SK-N-SH (cell line): ENCODE data around the gene WLS. TPM values are rescaled to one million over a fixed set of nuclear protein-coding genes. Genes with fewer than 3 reads are reported as not detected.

Source experiments
- CTCF ChIA-PET: fragments of 300-600, 350-600 bp; formaldehyde crosslinking; extraction: SDS; loops from one replicate; lab custom pipeline; 2021; lab: Yijun Ruan, JAX
- POLR2A ChIA-PET: fragments of 350-600 bp; sonication (Branson Sonifier 250); formaldehyde crosslinking; extraction: SDS; loops from one replicate; lab custom pipeline; 2020; ENCODE audit warnings: antibody characterized with exemption, inconsistent platforms; lab: Yijun Ruan, JAX
- DNase-seq: peaks from one replicate; pipeline ENCODE4 v3.0.0; 2012
- H2AFZ ChIP-seq: fragments of 200-600 bp; sonication (generic); 2 replicates; pipeline ENCODE4 v1.8.1; 2016; ENCODE audit warnings: antibody characterized with exemption, mild to moderate bottlenecking, low read depth
- H3F3A ChIP-seq: fragments of 200-600 bp; sonication (generic); replicated peaks from 2 replicates; pipeline ENCODE3; 2016; ENCODE audit warnings: antibody characterized with exemption, mild to moderate bottlenecking; ENCODE audit not compliant: insufficient read depth
- H3K27ac ChIP-seq, 2 experiments: fragments of 200-500 bp in 1 of 2; fragments of 200-600 bp in 1 of 2; sonication (Bioruptor generic) in 1 of 2; sonication (generic), shearing (Covaris generic) in 1 of 2; 2 replicates each; pipeline versions ENCODE4 v1.5.1 to v1.6.1; 2014 to 2016; ENCODE audit warnings: low read depth in 2 of 2, inconsistent platforms in 1 of 2, low read length in 1 of 2, mild to moderate bottlenecking in 1 of 2, mixed read lengths in 1 of 2
- H3K27me3 ChIP-seq: fragments of 200-600 bp; sonication (generic), shearing (Covaris generic); 2 replicates; pipeline ENCODE4 v1.6.1; 2016; ENCODE audit warnings: mixed run types; ENCODE audit not compliant: insufficient read depth
- H3K36me3 ChIP-seq, 2 experiments: fragments of 200-500 bp in 1 of 2; fragments of 200-600 bp in 1 of 2; sonication (Bioruptor generic) in 1 of 2; sonication (generic) in 1 of 2; replicated peaks in 1 of 2; 2 replicates each; pipeline versions ENCODE3 to v1.5.1; 2014 to 2016; ENCODE audit warnings: low read length in 1 of 2, mild to moderate bottlenecking in 1 of 2; ENCODE audit not compliant: insufficient read depth in 2 of 2, control insufficient read depth in 1 of 2
- H3K4me1 ChIP-seq, 2 experiments: fragments of 200-500 bp in 1 of 2; fragments of 200-600 bp in 1 of 2; sonication (Bioruptor generic) in 1 of 2; sonication (generic), shearing (Covaris generic) in 1 of 2; 2 replicates each; pipeline versions ENCODE4 v1.5.1 to v1.6.1; 2014 to 2016; ENCODE audit warnings: low read depth in 1 of 2, low read length in 1 of 2, mixed run types in 1 of 2; ENCODE audit not compliant: insufficient read depth in 2 of 2, control insufficient read depth in 1 of 2
- H3K4me2 ChIP-seq: fragments of 200-600 bp; sonication (generic), shearing (Covaris generic); 2 replicates; pipeline ENCODE4 v1.6.1; 2017; ENCODE audit warnings: mixed run types
- H3K4me3 ChIP-seq, 2 experiments: fragments of 200-500 bp in 1 of 2; fragments of 200-600 bp in 1 of 2; sonication (Bioruptor generic) in 1 of 2; sonication (generic), shearing (Covaris generic) in 1 of 2; 2 replicates each; pipeline versions ENCODE4 v1.5.1 to v1.8.1; 2014 to 2016; ENCODE audit warnings: low read depth in 2 of 2, inconsistent platforms in 1 of 2, low read length in 1 of 2, mild to moderate bottlenecking in 1 of 2, mixed read lengths in 1 of 2, moderate library complexity in 1 of 2
- H3K79me2 ChIP-seq: fragments of 200-600 bp; sonication (generic); 2 replicates; pipeline ENCODE4 v1.8.1; 2017; ENCODE audit warnings: mild to moderate bottlenecking; ENCODE audit not compliant: insufficient read depth
- H3K9ac ChIP-seq: fragments of 200-600 bp; sonication (generic); 2 replicates; pipeline ENCODE4 v1.6.1; 2017; ENCODE audit warnings: mixed run types
- H3K9me2 ChIP-seq: fragments of 200-600 bp; sonication (generic); 2 replicates; pipeline ENCODE4 v1.6.1; 2017; ENCODE audit warnings: mixed run types
- H3K9me3 ChIP-seq: fragments of 200-600 bp; sonication (generic); 2 replicates; pipeline ENCODE4 v1.6.1; 2017; ENCODE audit warnings: mixed run types, mild to moderate bottlenecking, moderate library complexity
- H4K20me1 ChIP-seq: fragments of 200-600 bp; sonication (generic); 2 replicates; pipeline ENCODE4 v1.6.1; 2017; ENCODE audit warnings: mild to moderate bottlenecking, mixed run types; ENCODE audit not compliant: insufficient read depth
- CHD2 ChIP-seq: fragments of 150-350 bp; IDR thresholded peaks from 2 replicates; pipeline ENCODE4 v1.6.1; 2018; ENCODE audit warnings: low read length; ENCODE audit not compliant: partially characterized antibody
- EZH2phosphoT487 ChIP-seq: fragments of 200-600 bp; sonication (generic); IDR thresholded peaks from 2 replicates; pipeline ENCODE4 v1.6.1; 2017; ENCODE audit warnings: low read depth, mixed run types, mild to moderate bottlenecking, antibody characterized with exemption, moderate library complexity, borderline replicate concordance
- FOSL2 ChIP-seq: IDR thresholded peaks from 2 replicates; pipeline ENCODE4 v1.4.0; 2012; ENCODE audit warnings: low read depth, mild to moderate bottlenecking, moderate library complexity, borderline replicate concordance
- FOXJ3 ChIP-seq: sonication (generic); formaldehyde crosslinking; IDR thresholded peaks from 2 replicates; pipeline ENCODE4 v1.5.1; 2020; ENCODE audit warnings: mild to moderate bottlenecking, missing genetic modification reagents
- FOXM1 ChIP-seq: IDR thresholded peaks from 2 replicates; pipeline ENCODE4 v1.4.0; 2012; ENCODE audit warnings: low read depth, mild to moderate bottlenecking
- GATA2 ChIP-seq: sonication (generic); formaldehyde crosslinking; IDR thresholded peaks from 2 replicates; pipeline ENCODE4 v1.5.0; 2020; ENCODE audit warnings: mild to moderate bottlenecking, missing genetic modification reagents
- IRF3 ChIP-seq: fragments of 150-350 bp; IDR thresholded peaks from 2 replicates; pipeline ENCODE4 v1.6.1; 2016; ENCODE audit warnings: mild to moderate bottlenecking, low read depth, low read length
- JUND ChIP-seq: IDR thresholded peaks from 2 replicates; pipeline ENCODE4 v1.4.0; 2012
- MEF2A ChIP-seq: IDR thresholded peaks from 2 replicates; pipeline ENCODE4 v1.4.0; 2012; ENCODE audit warnings: low read depth, borderline replicate concordance
- MXI1 ChIP-seq: IDR thresholded peaks from 2 replicates; pipeline ENCODE4 v1.6.1; 2012; ENCODE audit warnings: mild to moderate bottlenecking, low read depth, low read length, improper control_type of control experiment
- NFIC ChIP-seq: IDR thresholded peaks from 2 replicates; pipeline ENCODE4 v1.4.0; 2012; ENCODE audit warnings: borderline replicate concordance
- PBX3 ChIP-seq: IDR thresholded peaks from 2 replicates; pipeline ENCODE4; 2012
- POLR2AphosphoS5 ChIP-seq: IDR thresholded peaks from 2 replicates; pipeline ENCODE4 v1.6.1; 2012; ENCODE audit warnings: low read depth, low read length
- RCOR1 ChIP-seq: fragments of 150-350 bp; IDR thresholded peaks from 2 replicates; pipeline ENCODE4 v1.6.1; 2017; ENCODE audit warnings: antibody characterized with exemption, low read length
- RFX5 ChIP-seq: IDR thresholded peaks from 2 replicates; pipeline ENCODE4 v1.6.1; 2012; ENCODE audit warnings: mild to moderate bottlenecking, improper control_type of control experiment, low read length
- SIN3A ChIP-seq: IDR thresholded peaks from 2 replicates; pipeline ENCODE4 v1.6.1; 2012; ENCODE audit warnings: low read depth, mild to moderate bottlenecking, low read length, moderate library complexity, borderline replicate concordance
- TCF12 ChIP-seq: IDR thresholded peaks from 2 replicates; pipeline ENCODE4 v1.4.0; 2012
- TEAD4 ChIP-seq: IDR thresholded peaks from 2 replicates; pipeline ENCODE4 v1.4.0; 2012; ENCODE audit warnings: mild to moderate bottlenecking, borderline replicate concordance; ENCODE audit not compliant: insufficient read depth
- USF2 ChIP-seq: fragments of 150-350 bp; IDR thresholded peaks from 2 replicates; pipeline ENCODE4 v1.6.1; 2017; ENCODE audit warnings: antibody characterized with exemption, low read length, low read depth, borderline replicate concordance
- YY1 ChIP-seq: IDR thresholded peaks from 2 replicates; pipeline ENCODE4 v1.4.0; 2012; ENCODE audit warnings: low read depth, mild to moderate bottlenecking
- WGBS: methylation state at CpG from one replicate; pipeline ENCODE4 v1.1.6; 2017; ENCODE audit warnings: low lambda C conversion rate; 5-methylcytosine and 5-hydroxymethylcytosine counted together
- polyA plus RNA-seq, 3 experiments: library from polyadenylated mRNA; depleted of rRNA; stranded (reverse); fragments of >200 nt; gene quantifications; 2 replicates each; pipeline ENCODE4 v1.2.3, GENCODE V29; 2012

WLS gene
- polyA plus RNA-seq, 1 of the 3 experiments (the other 2 are of a cell fraction), result 69.0 TPM

- Histone ChIP-seq H3K27me3 (no peaks in the 10 kb centered on the region), H3K36me3 (peaks cover 2 to 5% of the 10 kb centered on the region in 2 experiments), H3K79me2 (peaks cover 50% of the 10 kb centered on the region), H3K9ac (no peak overlapping the region), H3F3A (peaks cover 12% of the 10 kb centered on the region), H3K4me1 (peaks cover 2 to 24% of the 10 kb centered on the region in 2 experiments; a peak in 3 of 4 replicates)
- no peak for DNase-seq
- POLR2A ChIA-PET, result no interaction called here
- WGBS, result 48% methylated on average over 5 of the region's 5 CpGs
- TF ChIP-seq FOSL2, result peak; percentile 50; the same call in 1 of the 2 replicates
- TF ChIP-seq JUND, result 0 out of 2 replicates have a peak, but pooled peaks have one; percentile 33
- no peak for TF ChIP-seq MXI1
- TF ChIP-seq YY1, result no peak
- peak; percentile 20 for TF ChIP-seq PBX3
- peak; percentile 31; the same call in 1 of the 2 replicates for TF ChIP-seq TCF12
- TF ChIP-seq, all 33 proteins: peak for 4
- Histone ChIP-seq H3K4me2 (peak overlapping the region; percentile 24; the same call in 1 of the 2 replicates), H4K20me1 (peaks cover 19% of the 10 kb centered on the region; the same call in 1 of the 2 replicates), H3K9me3 (no peaks in the 10 kb centered on the region), H3K4me3 (no peak overlapping the region), H3K27ac (peak overlapping the region in 1 of 2 experiments; percentile 31; a peak in 1 of 4 replicates), H3K9me2 (no peaks in the 10 kb centered on the region), H2AFZ (no peak overlapping the region)
- CTCF ChIA-PET, result interaction anchor here (1.5 to 2.6 kb wide), 2 partner anchors 9 to 102 kb away, joined by 4 to 8 read pairs; partner anchors contain the start of gene WLS
Measured at GRCh38 chr1:68221980-68222373, 10.3 kb downstream of the WLS start.

GRCh38 chr1:68221001-68221979 lies 11.0 kb downstream of the WLS start:
- Histone ChIP-seq H3K9ac (no peak overlapping the region), H3K4me2 (peak overlapping the region; percentile 24; the same call in 1 of the 2 replicates), H3K4me1 (peaks cover 2 to 30% of the 10 kb centered on the region in 2 experiments; a peak in 3 of 4 replicates), H4K20me1 (peaks cover 22% of the 10 kb centered on the region; the same call in 1 of the 2 replicates), H3K4me3 (no peak overlapping the region), H2AFZ (no peak overlapping the region), H3K79me2 (peaks cover 51% of the 10 kb centered on the region), H3F3A (peaks cover 12% of the 10 kb centered on the region), H3K27me3 (no peaks in the 10 kb centered on the region), H3K27ac (peak overlapping the region in 1 of 2 experiments; percentile 31; a peak in 1 of 4 replicates), H3K9me2 (no peaks in the 10 kb centered on the region), H3K9me3 (no peaks in the 10 kb centered on the region), H3K36me3 (peaks cover 0 to 2% of the 10 kb centered on the region in 2 experiments)
- no peak for DNase-seq
- POLR2A ChIA-PET, result no interaction called here
- WGBS, result 81% methylated on average over 4 of the region's 4 CpGs
- CTCF ChIA-PET, result interaction anchor here (0.8 to 2.6 kb wide), 4 partner anchors 10 to 104 kb away, joined by 3 to 8 read pairs (median 4); partner anchors contain the start of gene WLS
- TF ChIP-seq FOXJ3 (CRISPR knock-in tag), result no peak
- TF ChIP-seq EZH2phosphoT487, result no peak
- no peak for TF ChIP-seq POLR2AphosphoS5
- no peak for TF ChIP-seq FOXM1
- no peak for TF ChIP-seq USF2
- TF ChIP-seq NFIC, result no peak
- no peak for TF ChIP-seq RCOR1
- no peak for TF ChIP-seq MEF2A
- TF ChIP-seq GATA2 (CRISPR knock-in tag), result no peak
- TF ChIP-seq YY1, result no peak
- no peak for TF ChIP-seq RFX5
- TF ChIP-seq JUND, result no peak
- no peak for TF ChIP-seq TEAD4
- TF ChIP-seq MXI1, result no peak
- no peak for TF ChIP-seq CHD2
- TF ChIP-seq SIN3A, result no peak
- TF ChIP-seq IRF3, result no peak
